Measurements from ENCODE around the gene PKIG.

GRCh38 chr20:44637522-44638372, 55.4 kb downstream of the PKIG start:
- TF ChIP-seq CTCF (IDR thresholded peaks at IDR 0.05) (no peak), POLR2A (IDR thresholded peaks at IDR 0.05) (no peak)

Data from suprapubic skin (tissue), 3 donors.